ENCODE results near the gene TSPO2.

DNA sequence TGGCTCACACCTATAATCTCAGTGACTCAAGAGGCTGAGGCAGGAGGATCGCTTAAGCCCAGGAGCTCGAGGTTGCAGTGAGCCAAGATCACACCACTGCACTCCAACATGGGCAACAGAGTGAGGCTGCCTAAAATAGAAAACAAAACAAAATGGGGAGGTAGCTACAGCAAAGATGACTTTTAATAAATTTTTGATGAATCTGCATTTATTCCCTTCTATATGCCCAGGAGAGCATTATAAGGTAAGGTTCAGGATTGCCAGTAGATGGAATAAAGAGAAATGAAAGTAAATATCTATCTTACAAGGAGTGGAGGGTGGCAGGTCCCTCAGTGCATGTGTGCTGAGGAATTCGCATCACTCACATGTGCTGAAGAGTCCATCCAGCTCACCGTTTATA, 27.5 kb upstream of the TSPO2 start:
- TF ChIP-seq EZH2 (IDR thresholded peaks at IDR 0.05; ENCODE audit: low read length, unreplicated experiment) (no peak), CTCF (conservative IDR thresholded peaks at IDR 0.05; ENCODE audit: low read depth, low read length) (no peak)

All from PC-3 (cell line).